HL-60/S4 (cell line): ENCODE results near the gene SPTBN4.

Experiments
- in situ Hi-C: fragments of 300-500 bp; cut with MboI; formaldehyde crosslinking; loops from 2 replicates; pipeline ENCODE4 v1.14.3; 2022; ENCODE audit warnings: low sequenced_read_pairs

The SPTBN4 gene

GRCh38 chr19:40613690-40614621, 147.2 kb downstream of the SPTBN4 start:
- in situ Hi-C loops: no loop called here

DNA sequence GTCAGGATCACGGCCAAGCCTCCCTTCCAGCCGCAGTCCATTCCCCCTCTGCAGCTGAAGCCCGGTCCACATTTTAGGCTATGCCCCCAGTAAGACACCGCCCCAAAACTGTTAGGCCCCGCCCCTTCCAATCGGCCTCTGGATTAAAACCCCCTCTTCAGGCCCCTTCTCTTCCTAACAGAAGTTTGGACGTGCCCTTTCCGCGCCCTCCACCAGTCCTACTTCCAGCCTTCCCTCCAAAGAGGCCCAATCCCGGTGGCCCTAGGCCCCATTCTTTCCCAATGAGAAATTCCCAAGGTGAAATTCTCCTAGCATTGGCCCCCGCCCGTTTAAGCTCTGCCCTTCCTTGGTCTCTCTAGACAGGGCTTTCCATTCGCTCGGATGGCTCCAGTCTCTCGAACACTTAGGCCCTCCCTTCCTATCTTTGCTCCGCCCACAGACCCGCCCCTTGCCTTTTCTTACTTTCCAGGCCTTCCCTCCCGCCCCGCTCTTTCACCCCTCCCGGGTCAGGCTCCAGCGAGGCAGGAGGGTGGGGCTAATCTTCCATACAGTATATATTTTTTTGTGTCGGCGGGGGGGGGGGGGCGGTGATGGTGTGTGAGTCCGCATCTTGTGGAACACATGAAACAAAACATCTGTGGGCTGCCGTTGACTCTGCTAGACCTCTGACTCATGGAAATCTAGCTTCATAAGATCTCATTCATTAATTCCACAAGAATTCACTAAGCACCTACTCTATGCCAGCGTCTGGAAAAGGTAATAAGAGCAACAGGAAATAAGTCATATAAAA, 148.0 kb downstream of the SPTBN4 start:
- in situ Hi-C loops: no loop called here

DNA sequence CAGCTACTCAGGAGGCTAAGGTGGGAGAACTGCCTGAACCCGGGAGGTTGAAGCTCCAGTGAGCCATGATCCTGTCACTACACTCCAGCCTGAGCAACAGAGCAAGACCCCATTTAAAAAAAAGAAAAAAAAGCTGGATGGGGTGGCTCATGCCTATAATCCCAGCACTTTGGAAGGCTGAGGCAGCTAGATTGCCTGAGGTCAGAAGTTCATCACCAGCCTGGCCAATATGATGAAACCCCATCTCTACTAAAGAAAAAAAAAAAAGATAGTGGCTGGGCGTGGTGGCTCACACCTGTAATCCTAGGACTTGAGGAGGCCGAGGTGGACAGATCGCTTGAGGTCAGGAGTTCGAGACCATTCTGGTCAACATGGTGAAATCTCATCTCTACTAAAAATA, 149.4 kb downstream of the SPTBN4 start:
- in situ Hi-C loops: no loop called here

DNA sequence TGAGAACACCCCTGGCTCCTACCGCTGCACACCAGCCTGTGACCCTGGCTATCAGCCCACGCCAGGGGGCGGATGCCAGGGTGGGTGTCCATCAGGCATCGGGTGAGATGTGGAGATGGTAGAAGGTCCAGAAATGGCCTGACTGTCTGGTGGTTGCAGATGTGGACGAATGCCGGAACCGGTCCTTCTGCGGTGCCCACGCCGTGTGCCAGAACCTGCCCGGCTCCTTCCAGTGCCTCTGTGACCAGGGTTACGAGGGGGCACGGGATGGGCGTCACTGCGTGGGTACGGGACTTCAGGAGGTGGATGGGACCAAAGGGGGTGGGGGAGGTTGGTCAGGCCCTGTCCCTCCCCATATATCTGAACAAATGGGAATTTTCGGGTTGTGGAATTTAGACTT, 150.1 kb downstream of the SPTBN4 start:
- in situ Hi-C loops: no loop called here

GRCh38 chr19:40617961-40618360, 151.2 kb downstream of the SPTBN4 start:
- in situ Hi-C loops: no loop called here

DNA sequence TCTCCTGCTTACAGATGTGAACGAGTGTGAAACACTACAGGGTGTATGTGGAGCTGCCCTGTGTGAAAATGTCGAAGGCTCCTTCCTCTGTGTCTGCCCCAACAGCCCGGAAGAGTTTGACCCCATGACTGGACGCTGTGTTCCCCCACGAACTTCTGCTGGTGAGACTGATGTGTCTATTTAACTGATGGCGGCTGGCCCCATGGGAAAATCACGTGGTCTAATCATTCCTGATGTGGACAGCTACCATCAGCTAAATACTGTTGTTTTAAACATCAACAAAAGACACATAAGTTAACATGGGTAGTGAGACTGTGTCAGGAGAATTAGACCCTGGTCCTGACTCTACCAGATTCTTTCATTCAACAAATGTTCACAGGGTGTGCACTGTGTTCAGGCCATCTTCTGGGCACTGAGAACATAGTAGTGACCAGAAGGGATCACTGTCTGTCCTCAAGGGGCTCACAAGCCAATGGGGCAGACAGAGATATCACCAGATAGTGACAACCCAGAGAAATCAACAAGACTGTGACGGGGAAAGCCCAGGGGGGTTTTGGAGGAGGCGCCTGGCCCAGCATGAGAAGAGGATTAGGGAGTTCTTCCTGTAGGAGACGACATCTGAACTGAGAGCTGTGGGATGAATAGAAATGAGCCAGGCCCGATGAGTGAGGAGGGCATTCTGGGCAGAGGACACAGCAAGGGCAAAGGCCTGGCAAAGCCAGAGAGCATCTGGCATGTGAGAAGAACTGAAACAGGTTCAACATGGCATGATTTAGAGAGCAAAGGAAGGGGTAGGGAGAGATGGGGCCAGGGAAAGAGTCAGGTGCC, 152.7 kb downstream of the SPTBN4 start:
- in situ Hi-C loops: no loop called here

DNA sequence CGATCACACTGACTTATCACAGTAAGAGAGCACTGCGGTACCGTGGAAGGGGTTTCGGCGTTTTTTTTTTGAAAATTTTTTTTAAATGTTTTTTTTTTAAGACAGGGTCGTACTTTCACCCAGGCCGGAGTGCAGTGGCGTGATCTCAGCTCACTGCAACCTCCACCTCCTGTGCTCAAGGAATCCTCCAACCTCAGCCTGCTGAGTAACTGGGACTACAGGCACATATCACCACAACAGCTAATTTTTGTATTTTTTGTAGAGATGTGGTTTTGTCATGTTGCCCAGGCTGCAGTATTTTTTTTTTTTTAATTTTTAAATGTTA, 153.3 kb downstream of the SPTBN4 start:
- in situ Hi-C loops: no loop called here

GRCh38 chr19:40621283-40621682, 154.5 kb downstream of the SPTBN4 start:
- in situ Hi-C loops: no loop called here

DNA sequence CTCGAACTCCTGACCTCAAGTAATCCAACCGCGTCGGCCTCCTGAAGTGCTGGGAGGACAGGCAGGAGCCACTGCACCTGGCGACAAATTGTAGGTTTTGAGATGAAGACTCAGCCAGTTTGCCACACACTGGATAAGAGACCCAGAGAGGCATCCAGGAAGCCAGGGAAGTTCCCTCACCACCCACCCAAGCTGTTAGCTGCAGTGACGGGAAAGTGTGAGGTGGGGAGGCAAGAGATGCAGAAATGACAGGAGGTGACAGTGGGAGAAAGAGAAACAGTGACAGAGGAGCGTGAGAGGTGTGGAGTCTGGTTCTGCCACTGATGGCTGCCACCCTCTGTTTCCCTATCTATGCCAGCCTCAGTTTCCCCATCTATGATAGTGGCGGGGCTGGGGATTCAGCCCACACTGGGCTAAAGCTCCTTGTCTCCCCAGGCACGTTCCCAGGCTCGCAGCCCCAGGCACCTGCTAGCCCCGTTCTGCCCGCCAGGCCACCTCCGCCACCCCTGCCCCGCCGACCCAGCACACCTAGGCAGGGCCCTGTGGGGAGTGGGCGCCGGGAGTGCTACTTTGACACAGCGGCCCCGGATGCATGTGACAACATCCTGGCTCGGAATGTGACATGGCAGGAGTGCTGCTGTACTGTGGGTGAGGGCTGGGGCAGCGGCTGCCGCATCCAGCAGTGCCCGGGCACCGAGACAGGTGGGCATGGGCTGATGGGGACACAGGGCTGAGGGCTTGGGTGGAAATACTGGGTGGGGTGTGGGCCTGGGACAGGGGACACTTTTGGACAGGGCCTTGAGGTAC, 155.4 kb downstream of the SPTBN4 start:
- in situ Hi-C loops: no loop called here

DNA sequence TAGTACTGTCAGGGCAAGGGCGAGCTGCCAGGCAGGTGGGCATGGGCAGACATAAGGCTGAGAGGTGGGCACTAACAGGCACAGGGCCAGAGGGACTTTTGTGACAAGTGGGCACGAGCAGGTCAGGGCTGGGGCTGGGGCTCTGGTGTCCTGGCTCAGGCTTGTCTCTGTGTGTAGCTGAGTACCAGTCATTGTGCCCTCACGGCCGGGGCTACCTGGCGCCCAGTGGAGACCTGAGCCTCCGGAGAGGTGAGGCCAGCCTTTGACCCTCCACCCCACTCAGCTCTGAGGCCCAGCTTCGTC, 155.9 kb downstream of the SPTBN4 start:
- in situ Hi-C loops: no loop called here

DNA sequence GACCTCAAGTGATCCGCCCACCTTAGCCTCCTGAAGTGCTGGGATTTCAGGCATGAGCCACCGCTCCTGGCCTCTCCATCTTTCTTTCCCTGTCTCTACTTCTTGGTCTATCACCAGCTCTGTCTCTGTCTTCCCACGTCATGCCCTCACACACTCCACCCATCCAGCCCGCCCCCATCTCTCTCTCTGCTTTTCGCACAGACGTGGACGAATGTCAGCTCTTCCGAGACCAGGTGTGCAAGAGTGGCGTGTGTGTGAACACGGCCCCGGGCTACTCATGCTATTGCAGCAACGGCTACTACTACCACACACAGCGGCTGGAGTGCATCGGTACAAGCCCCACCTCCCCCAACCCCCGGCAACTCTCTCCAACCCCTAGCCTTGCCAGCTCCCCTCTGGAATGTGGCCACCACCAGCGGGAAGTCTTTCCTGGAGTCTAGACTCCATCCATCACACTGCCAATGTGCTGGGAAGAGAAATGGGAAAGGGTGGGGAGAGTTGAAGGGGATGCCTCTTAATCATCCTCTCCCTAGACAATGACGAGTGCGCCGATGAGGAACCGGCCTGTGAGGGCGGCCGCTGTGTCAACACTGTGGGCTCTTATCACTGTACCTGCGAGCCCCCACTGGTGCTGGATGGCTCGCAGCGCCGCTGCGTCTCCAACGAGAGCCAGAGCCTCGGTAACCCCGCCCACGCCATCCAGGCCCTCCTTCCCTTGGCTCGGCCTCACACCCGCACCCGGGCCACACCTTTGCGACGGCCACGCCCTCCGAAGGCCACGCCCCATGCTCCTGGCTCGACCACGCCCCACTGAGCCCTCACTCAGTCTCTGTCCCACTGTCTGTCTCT, 156.8 kb downstream of the SPTBN4 start:
- in situ Hi-C loops: no loop called here

GRCh38 chr19:40624369-40625153, 157.8 kb downstream of the SPTBN4 start:
- in situ Hi-C loops: loop anchor here (25.0 kb wide), 1 partner anchor 487 kb away; no protein-coding TSS in a partner anchor

DNA sequence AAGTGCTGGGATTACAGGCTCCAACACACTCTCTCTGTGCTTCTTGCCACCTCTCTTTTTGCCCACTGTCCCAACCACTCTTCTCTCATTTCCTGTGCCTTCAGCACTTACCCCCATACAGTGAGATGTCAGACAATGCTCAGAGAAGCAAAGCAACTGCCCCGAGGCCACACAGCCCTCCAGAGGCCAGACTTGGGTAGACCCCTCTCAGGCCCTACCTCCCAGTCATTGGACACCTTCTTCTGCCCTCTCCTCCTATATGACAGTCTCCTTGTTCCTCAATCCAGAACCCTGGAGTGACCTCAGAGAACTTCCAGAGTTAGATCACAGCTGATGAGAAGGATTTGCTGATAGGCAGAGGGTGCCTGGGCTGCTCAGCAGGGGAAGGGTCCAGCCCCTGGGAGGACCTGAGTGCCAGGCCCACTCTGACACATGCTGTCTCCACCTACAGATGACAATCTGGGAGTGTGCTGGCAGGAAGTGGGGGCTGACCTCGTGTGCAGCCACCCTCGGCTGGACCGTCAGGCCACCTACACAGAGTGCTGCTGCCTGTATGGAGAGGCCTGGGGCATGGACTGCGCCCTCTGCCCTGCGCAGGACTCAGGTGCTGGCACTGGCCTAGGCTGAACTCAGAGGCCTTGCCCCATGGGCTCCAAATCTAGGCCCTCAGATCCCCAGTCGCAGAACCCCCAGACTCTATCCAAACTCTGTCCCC, 158.8 kb downstream of the SPTBN4 start:
- in situ Hi-C loops: loop anchor here (25.0 kb wide), 1 partner anchor 488 kb away; no protein-coding TSS in a partner anchor
